Neural progenitor cell (in vitro differentiated cells): Measurements from ENCODE around the gene FAM50B. TPM values are rescaled to one million over a fixed set of nuclear protein-coding genes. Genes with fewer than 3 reads are reported as not detected.

ENCODE experiments used
- DNase-seq: peaks from one replicate; pipeline ENCODE4 v3.0.0-alpha.2; 2016; ENCODE audit warnings: low spot score
- H2AFZ ChIP-seq: fragments of 200-600 bp; sonication (generic); replicated peaks from 2 replicates; pipeline ENCODE4 v1.6.1; 2016; ENCODE audit warnings: antibody characterized with exemption
- H3F3A ChIP-seq: fragments of 200-600 bp; sonication (generic); 2 replicates; pipeline ENCODE4 v1.6.1; 2016; ENCODE audit warnings: antibody characterized with exemption, low read depth
- H3K27ac ChIP-seq: fragments of 200-600 bp; sonication (generic); 2 replicates; pipeline ENCODE4 v1.5.1; 2016; ENCODE audit warnings: mild to moderate bottlenecking
- H3K27me3 ChIP-seq: fragments of 200-600 bp; sonication (generic); 2 replicates; pipeline ENCODE4 v1.6.1; 2016; ENCODE audit warnings: mild to moderate bottlenecking, moderate library complexity
- H3K36me3 ChIP-seq: fragments of 200-600 bp; sonication (generic); 2 replicates; pipeline ENCODE4 v1.5.1; 2016
- H3K4me1 ChIP-seq: fragments of 200-600 bp; sonication (generic); 2 replicates; pipeline ENCODE4 v1.6.1; 2016; ENCODE audit warnings: mixed run types
- H3K4me2 ChIP-seq: fragments of 200-600 bp; sonication (generic); 2 replicates; pipeline ENCODE4 v1.6.1; 2016
- H3K4me3 ChIP-seq: fragments of 200-600 bp; sonication (generic); 2 replicates; pipeline ENCODE4 v1.5.1; 2016
- H3K79me2 ChIP-seq: fragments of 200-600 bp; sonication (generic); 2 replicates; pipeline ENCODE4 v1.6.1; 2016; ENCODE audit warnings: low read depth
- H3K9ac ChIP-seq: fragments of 200-600 bp; sonication (generic); 2 replicates; pipeline ENCODE4 v1.6.1; 2016
- H3K9me3 ChIP-seq: fragments of 200-600 bp; sonication (generic); 2 replicates; pipeline ENCODE4 v1.5.1; 2016; ENCODE audit warnings: low read depth
- H4K20me1 ChIP-seq: fragments of 200-600 bp; sonication (generic); 2 replicates; pipeline ENCODE4 v1.6.1; 2016; ENCODE audit warnings: low read depth
- H3K27ac Mint-ChIP-seq: 3 replicates; pipeline ENCODE4 v1.8.0; 2021; ENCODE audit warnings: mixed read lengths
- H3K27me3 Mint-ChIP-seq: 2 replicates; pipeline ENCODE4 v1.8.0; 2022; ENCODE audit warnings: low read depth, mild to moderate bottlenecking, inconsistent platforms, moderate library complexity, mixed read lengths; ENCODE audit not compliant: insufficient read depth
- H3K36me3 Mint-ChIP-seq: 3 replicates; pipeline ENCODE4 v1.8.0; 2021; ENCODE audit warnings: mixed read lengths
- H3K4me1 Mint-ChIP-seq: 3 replicates; pipeline ENCODE4 v1.8.0; 2021; ENCODE audit warnings: mixed read lengths
- H3K4me3 Mint-ChIP-seq: 3 replicates; pipeline ENCODE4 v1.8.0; 2021; ENCODE audit warnings: mild to moderate bottlenecking, moderate library complexity, mixed read lengths
- H3K9me3 Mint-ChIP-seq: 3 replicates; pipeline ENCODE4 v1.8.0; 2020; ENCODE audit warnings: mixed read lengths
- CTCF ChIP-seq: fragments of 200-600 bp; sonication (generic); IDR thresholded peaks from 2 replicates; pipeline ENCODE4 v1.5.1; 2017; ENCODE audit warnings: antibody characterized with exemption, mild to moderate bottlenecking
- EZH2 ChIP-seq: fragments of 200-600 bp; sonication (generic); IDR thresholded peaks from 2 replicates; pipeline ENCODE4 v1.6.1; 2017; ENCODE audit warnings: antibody characterized with exemption, mild to moderate bottlenecking, moderate library complexity
- EZH2phosphoT487 ChIP-seq: fragments of 200-600 bp; sonication (generic); IDR thresholded peaks from 2 replicates; pipeline ENCODE4 v1.6.1; 2017; ENCODE audit warnings: antibody characterized with exemption
- total RNA-seq: library from RNA; depleted of rRNA; stranded (reverse); fragments of >200 nt; gene quantifications from 2 replicates; pipeline ENCODE4 v1.2.3, GENCODE V29; 2015; ENCODE audit warnings: low replicate concordance

FAM50B gene
- 2.8 and 4.5 TPM in 2 replicates for total RNA-seq

GRCh38 chr6:3848925-3849605 is at the start of gene FAM50B:
Gene FAM50B, plus strand, starts transcription at chr6:3849373. Its CDS starts 439 bp downstream, at chr6:3849812.
- Histone ChIP-seq H3K36me3 (no peaks in the 10 kb centered on the region), H3K27ac (no peak within 1 kb of the TSS), H3K27me3 (no peaks in the 10 kb centered on the region), H3K9me3 (no peaks in the 10 kb centered on the region), H3K4me2 (peak within 1 kb of the TSS; percentile 66), H4K20me1 (no peaks in the 10 kb centered on the region), H2AFZ (peak within 1 kb of the TSS; percentile 92), H3F3A (no peaks in the 10 kb centered on the region), H3K4me3 (peak within 1 kb of the TSS; percentile 47), H3K4me1 (no peaks in the 10 kb centered on the region), H3K9ac (no peak within 1 kb of the TSS), H3K79me2 (no peaks in the 10 kb centered on the region)
- Mint-ChIP-seq H3K9me3 (peaks cover 12% of the 10 kb centered on the region), H3K4me1 (peaks cover 3% of the 10 kb centered on the region), H3K4me3 (peak within 1 kb of the TSS; percentile 51), H3K27me3 (peaks cover 5% of the 10 kb centered on the region), H3K36me3 (peaks cover 5% of the 10 kb centered on the region), H3K27ac (peak within 1 kb of the TSS; percentile 37)
- TF ChIP-seq EZH2phosphoT487 (no peak), CTCF (peak; percentile 97), EZH2 (no peak)
- peak; percentile 93 for DNase-seq

- H3K9ac ChIP-seq, result no peak overlapping the region
- H2AFZ ChIP-seq, result no peak overlapping the region
- H3K4me3 ChIP-seq, result no peak overlapping the region
- H3K4me2 ChIP-seq, result no peak overlapping the region
- H3K9me3 ChIP-seq, result no peaks in the 10 kb centered on the region
- peaks cover 2% of the 10 kb centered on the region for H3K9me3 Mint-ChIP-seq
- H3K36me3 ChIP-seq, result no peaks in the 10 kb centered on the region
- no peaks in the 10 kb centered on the region for H3K36me3 Mint-ChIP-seq
- TF ChIP-seq CTCF, result no peak
- TF ChIP-seq EZH2phosphoT487, result no peak
- TF ChIP-seq EZH2, result no peak
- peaks cover 20% of the 10 kb centered on the region for H3K4me1 ChIP-seq
- H3K4me3 Mint-ChIP-seq, result no peak overlapping the region
- no peak overlapping the region for H3K27ac Mint-ChIP-seq
- H4K20me1 ChIP-seq, result no peaks in the 10 kb centered on the region
- H3K79me2 ChIP-seq, result no peaks in the 10 kb centered on the region
- H3K27me3 Mint-ChIP-seq, result peaks cover 7% of the 10 kb centered on the region
- no peak overlapping the region for H3K27ac ChIP-seq
- peaks cover 65% of the 10 kb centered on the region for H3K4me1 Mint-ChIP-seq
- H3K27me3 ChIP-seq, result no peaks in the 10 kb centered on the region
- DNase-seq, result no peak
- peaks cover 22% of the 10 kb centered on the region for H3F3A ChIP-seq
Observed at GRCh38 chr6:3799719-3800118, 49.5 kb upstream of the FAM50B start.

GRCh38 chr6:3800850-3801591 is 48.2 kb upstream of the FAM50B start:
- Histone ChIP-seq H3K4me1 (peaks cover 20% of the 10 kb centered on the region), H4K20me1 (no peaks in the 10 kb centered on the region), H3K4me2 (peak overlapping the region; percentile 68), H3K9me3 (no peaks in the 10 kb centered on the region), H3K27me3 (no peaks in the 10 kb centered on the region), H3F3A (peaks cover 22% of the 10 kb centered on the region), H3K4me3 (peak overlapping the region; percentile 9), H3K36me3 (no peaks in the 10 kb centered on the region), H3K27ac (peak overlapping the region; percentile 82), H3K9ac (no peak overlapping the region), H2AFZ (no peak overlapping the region), H3K79me2 (no peaks in the 10 kb centered on the region)
- Mint-ChIP-seq H3K27me3 (peaks cover 7% of the 10 kb centered on the region), H3K9me3 (peaks cover 2% of the 10 kb centered on the region), H3K4me1 (peaks cover 64% of the 10 kb centered on the region), H3K36me3 (no peaks in the 10 kb centered on the region), H3K4me3 (no peak overlapping the region), H3K27ac (peak overlapping the region; percentile 70)
- DNase-seq, result peak; percentile 63
- TF ChIP-seq EZH2 (no peak), EZH2phosphoT487 (no peak), CTCF (no peak)
